Gastroesophageal sphincter (tissue), 4 donors: ENCODE data around the gene THEMIS. TPM values are rescaled to one million over a fixed set of nuclear protein-coding genes. Genes with fewer than 3 reads are reported as not detected.

Experiments used
- ATAC-seq: fragments of 150-250 bp; one replicate; pipeline ENCODE4 v1.9.1; 2016; ENCODE audit warnings: mild to moderate bottlenecking, moderate library complexity
- H3K27ac ChIP-seq, 4 donors: fragments of 200-600 bp; sonication (generic) in 3 of 4; 1 replicate in 3 of 4; 2 replicates in 1 of 4; pipeline ENCODE4 v1.5.1; 2016 to 2019
- H3K27me3 ChIP-seq: fragments of 200-600 bp; sonication (generic); one replicate; pipeline ENCODE4 v1.5.1; 2019
- H3K36me3 ChIP-seq, 2 donors: fragments of 200-600 bp; sonication (generic); one replicate each; pipeline ENCODE4 v1.5.1; 2019; ENCODE audit warnings: control low read depth in 1 of 2
- H3K4me1 ChIP-seq, 3 donors: fragments of 200-600 bp; sonication (generic); 1 replicate in 2 of 3; 2 replicates in 1 of 3; pipeline ENCODE4 v1.5.1; 2016 to 2019; ENCODE audit warnings: control low read depth in 2 of 3
- H3K4me3 ChIP-seq, 2 donors: fragments of 200-600 bp; sonication (generic); one replicate each; pipeline ENCODE4 v1.5.1; 2019; ENCODE audit warnings: mild to moderate bottlenecking in 1 of 2, moderate library complexity in 1 of 2
- H3K9me3 ChIP-seq, 3 donors: fragments of 200-600 bp; sonication (generic); one replicate each; pipeline ENCODE4 v1.5.1; 2017 to 2019; ENCODE audit warnings: control low read depth in 2 of 3
- CTCF ChIP-seq, 4 experiments: fragments of 200-600 bp in 2 of 4; fragments of 450-650 bp in 2 of 4; sonication (generic) in 1 of 4; IDR thresholded peaks; one replicate each; pipeline ENCODE4 v1.5.1; 2017 to 2019; ENCODE audit warnings: antibody characterized with exemption in 4 of 4, mild to moderate bottlenecking in 2 of 4, moderate library complexity in 2 of 4
- EP300 ChIP-seq: sonication (generic); formaldehyde crosslinking; IDR thresholded peaks from one replicate; pipeline ENCODE4 v1.6.1; 2017; ENCODE audit warnings: antibody characterized with exemption, mild to moderate bottlenecking
- POLR2A ChIP-seq, 2 donors: fragments of 450-650 bp; IDR thresholded peaks; one replicate each; pipeline ENCODE4 v1.6.1; 2017; ENCODE audit warnings: antibody characterized with exemption in 2 of 2, mild to moderate bottlenecking in 2 of 2, moderate library complexity in 1 of 2
- POLR2AphosphoS5 ChIP-seq: sonication (generic); formaldehyde crosslinking; IDR thresholded peaks from one replicate; pipeline ENCODE4 v1.6.1; 2017; ENCODE audit warnings: antibody characterized with exemption
- WGBS, 2 donors: methylation state at CpG; one replicate each; pipeline ENCODE4 v1.1.5; 2018; ENCODE audit warnings: low coverage in 1 of 2; 5-methylcytosine and 5-hydroxymethylcytosine counted together
- total RNA-seq, 4 donors: library from RNA; depleted of rRNA; stranded (reverse); fragments of >200 nt; gene quantifications; one replicate each; pipeline ENCODE4 v1.1.0, GENCODE V29; 2016

THEMIS gene
- total RNA-seq, 4 donors from 2014 or later = 0.27 to 1.6 (median 0.69) TPM

- Histone ChIP-seq H3K9me3 (no peaks in the 10 kb centered on the region), H3K4me1 (no peaks in the 10 kb centered on the region), H3K36me3 (no peaks in the 10 kb centered on the region), H3K27me3 (no peaks in the 10 kb centered on the region), H3K27ac (no peak overlapping the region), H3K4me3 (no peak overlapping the region)
- TF ChIP-seq EP300 = no peak
- no peak for TF ChIP-seq POLR2A (IDR thresholded peaks at IDR 0.05)
- TF ChIP-seq POLR2AphosphoS5 = no peak
- TF ChIP-seq CTCF (IDR thresholded peaks at IDR 0.05) = no peak
- WGBS, 2 donors = 100% methylated on average over 1 of the region's 1 CpG
- ATAC-seq = no peak
Measured at GRCh38 chr6:127854009-127854408, 46.8 kb downstream of the THEMIS start.

- no peak overlapping the region for H3K27ac ChIP-seq
- no peaks in the 10 kb centered on the region for H3K4me1 ChIP-seq
- 86% methylated on average over 1 of the region's 1 CpG; no CpG with 5 or more reads in 1 of the 2 donors for WGBS, 2 donors
- no peaks in the 10 kb centered on the region for H3K9me3 ChIP-seq
- H3K4me3 ChIP-seq = no peak overlapping the region
- H3K36me3 ChIP-seq = no peaks in the 10 kb centered on the region
- TF ChIP-seq POLR2AphosphoS5 = no peak
- TF ChIP-seq POLR2A (IDR thresholded peaks at IDR 0.05) = no peak
- TF ChIP-seq CTCF (IDR thresholded peaks at IDR 0.05) = no peak
- TF ChIP-seq EP300 = no peak
- no peak for ATAC-seq
- H3K27me3 ChIP-seq = no peaks in the 10 kb centered on the region
Measured at GRCh38 chr6:127851197-127851596, 49.7 kb downstream of the THEMIS start.

- no peaks in the 10 kb centered on the region for H3K36me3 ChIP-seq
- WGBS, 2 donors = 88% methylated on average over 3 of the region's 3 CpGs
- no peaks in the 10 kb centered on the region for H3K4me1 ChIP-seq
- no peak overlapping the region for H3K27ac ChIP-seq
- H3K4me3 ChIP-seq = no peak overlapping the region
- no peak for ATAC-seq
- no peaks in the 10 kb centered on the region for H3K27me3 ChIP-seq
- no peaks in the 10 kb centered on the region for H3K9me3 ChIP-seq
- no peak for TF ChIP-seq POLR2A (IDR thresholded peaks at IDR 0.05)
- no peak for TF ChIP-seq CTCF (IDR thresholded peaks at IDR 0.05)
- no peak for TF ChIP-seq POLR2AphosphoS5
- TF ChIP-seq EP300 = no peak
Measured at GRCh38 chr6:127845242-127845641, 55.6 kb downstream of the THEMIS start.

GRCh38 chr6:127844529-127844928 lies 56.3 kb downstream of the THEMIS start:
- H3K27me3 ChIP-seq = no peaks in the 10 kb centered on the region
- H3K9me3 ChIP-seq = no peaks in the 10 kb centered on the region
- ATAC-seq = no peak
- TF ChIP-seq CTCF (IDR thresholded peaks at IDR 0.05) = no peak
- TF ChIP-seq POLR2AphosphoS5 = no peak
- TF ChIP-seq EP300 = no peak
- TF ChIP-seq POLR2A (IDR thresholded peaks at IDR 0.05) = no peak
- 20 to 23% methylated on average over 1 of the region's 1 CpG for WGBS, 2 donors
- H3K36me3 ChIP-seq = no peaks in the 10 kb centered on the region
- no peaks in the 10 kb centered on the region for H3K4me1 ChIP-seq
- H3K27ac ChIP-seq = no peak overlapping the region
- no peak overlapping the region for H3K4me3 ChIP-seq

GRCh38 chr6:127843582-127843981 lies 57.3 kb downstream of the THEMIS start:
- H3K27me3 ChIP-seq = no peaks in the 10 kb centered on the region
- H3K9me3 ChIP-seq = no peaks in the 10 kb centered on the region
- no peak overlapping the region for H3K4me3 ChIP-seq
- no peaks in the 10 kb centered on the region for H3K4me1 ChIP-seq
- no peak for ATAC-seq
- no peak overlapping the region for H3K27ac ChIP-seq
- TF ChIP-seq CTCF (IDR thresholded peaks at IDR 0.05) (no peak), POLR2AphosphoS5 (no peak), POLR2A (IDR thresholded peaks at IDR 0.05) (no peak), EP300 (no peak)
- H3K36me3 ChIP-seq = no peaks in the 10 kb centered on the region
- 77 to 88% methylated on average over 1 of the region's 1 CpG for WGBS, 2 donors
